Right lobe of liver (tissue), 6 donors: ENCODE measurements around the gene DUSP11. TPM values are rescaled to one million over a fixed set of nuclear protein-coding genes. Genes with fewer than 3 reads are reported as not detected.
"Not testable (repeated sequence)": the region's sequence is repeated elsewhere in the genome, so short reads cannot be mapped to it uniquely, and the experiment has no call there.

Experiments used
- ATAC-seq, 4 donors: fragments of 200-7000 bp; cut with Tn5 transposase; one replicate each; pipeline ENCODE4 v1.9.1; 2020; ENCODE audit warnings: mild to moderate bottlenecking in 4 of 4, moderate library complexity in 4 of 4
- DNase-seq, 3 donors: peaks; one replicate each; pipeline ENCODE4 v3.0.0-alpha.2; 2020
- H3K27ac ChIP-seq, 3 donors: fragments of 200-600 bp; one replicate each; pipeline ENCODE4 v1.8.0; 2022
- H3K27me3 ChIP-seq, 2 donors: fragments of 200-600 bp; one replicate each; pipeline ENCODE4 v1.8.0; 2022
- H3K36me3 ChIP-seq, 4 donors: fragments of 200-600 bp; sonication (generic) in 1 of 4; one replicate each; pipeline versions ENCODE4 v1.5.1 to v1.8.0; 2017 to 2022; ENCODE audit warnings: control low read depth in 1 of 4
- H3K4me1 ChIP-seq, 4 donors: fragments of 200-600 bp; sonication (generic) in 1 of 4; one replicate each; pipeline versions ENCODE4 v1.5.1 to v1.8.0; 2017 to 2022; ENCODE audit warnings: control low read depth in 1 of 4
- H3K4me3 ChIP-seq, 3 donors: fragments of 200-600 bp; one replicate each; pipeline ENCODE4 v1.8.0; 2022
- H3K9me3 ChIP-seq, 4 donors: fragments of 200-600 bp; sonication (generic) in 1 of 4; one replicate each; pipeline versions ENCODE4 v1.5.1 to v1.8.0; 2017 to 2022; ENCODE audit warnings: control low read depth in 1 of 4
- CTCF ChIP-seq, 4 donors: fragments of 200-600 bp in 3 of 4; fragments of 450-650 bp in 1 of 4; IDR thresholded peaks; one replicate each; pipeline versions ENCODE4 v1.5.1 to v1.8.0; 2016 to 2022; ENCODE audit warnings: antibody characterized with exemption in 4 of 4, mild to moderate bottlenecking in 2 of 4
- POLR2A ChIP-seq: fragments of 450-650 bp; IDR thresholded peaks from one replicate; pipeline ENCODE4 v1.6.1; 2017; ENCODE audit warnings: antibody characterized with exemption, mild to moderate bottlenecking
- WGBS: methylation state at CpG from one replicate; pipeline ENCODE4 v1.1.6; 2018; ENCODE audit warnings: low coverage, low lambda C conversion rate; ENCODE audit not compliant: insufficient coverage; ENCODE audit errors: missing lambda C conversion rate; 5-methylcytosine and 5-hydroxymethylcytosine counted together
- intact Hi-C, 2 donors: fragments of 100-400 bp; cut with DNase I; formaldehyde crosslinking; loops; one replicate each; pipeline versions ENCODE4 v1.11.2 to v1.14.1; 2022
- total RNA-seq, 6 experiments: library from RNA; depleted of rRNA in 2 of 6; stranded (reverse); fragments of >200 nt in 2 of 6; fragmentation: NEBNext Ultra II Directional in 3 of 6; extraction: Animal tissue kit (Norgen Biotek cat#: 25700) in 3 of 6; gene quantifications; one replicate each; pipeline versions ENCODE4 v1.1.0 to v1.2.4, GENCODE V29; 2016 to 2023
- donor health status: DM: no; HTN: yes; CAD: no.
- donor health status: DM: no; HTN: no; CAD: no.
- donor health status: DM: no; HTN: no; CAD: no.
- donor health status: DM: no; HTN: yes; CAD: no.
- donor health status: DM: no; HTN: yes; CAD: no.

Gene DUSP11
- total RNA-seq, 6 experiments from 2014 or later, result 5.7 to 14.2 (median 9.1) TPM

GRCh38 chr2:73728043-73728442 lies 51.9 kb downstream of the DUSP11 start:
- no peak overlapping the region for H3K4me3 ChIP-seq
- 60% methylated on average over 2 of the region's 3 CpGs for WGBS
- TF ChIP-seq POLR2A (no peak), CTCF (IDR thresholded peaks at IDR 0.05) (no peak)
- intact Hi-C loops, result no loop called here
- H3K9me3 ChIP-seq, result no peaks in the 10 kb centered on the region
- no peaks in the 10 kb centered on the region for H3K27me3 ChIP-seq
- H3K36me3 ChIP-seq, result peaks cover 0 to 14% (median 6%) of the 10 kb centered on the region in 4 donors
- no peak overlapping the region for H3K27ac ChIP-seq
- DNase-seq (no peak), ATAC-seq (no peak)
- H3K4me1 ChIP-seq, result no peaks in the 10 kb centered on the region

GRCh38 chr2:73726657-73727056 lies 53.2 kb downstream of the DUSP11 start:
- H3K4me3 ChIP-seq, H3K27me3 ChIP-seq, intact Hi-C loops, H3K36me3 ChIP-seq, H3K27ac ChIP-seq, H3K4me1 ChIP-seq, ATAC-seq, H3K9me3 ChIP-seq, DNase-seq: not testable (repeated sequence)
- no CpG with 5 or more reads among the region's 1 CpG for WGBS

- intact Hi-C loops, result no loop called here
- Histone ChIP-seq H3K9me3 (no peaks in the 10 kb centered on the region), H3K27me3 (no peaks in the 10 kb centered on the region), H3K27ac (no peak overlapping the region), H3K4me3 (no peak overlapping the region), H3K4me1 (no peaks in the 10 kb centered on the region), H3K36me3 (no peaks in the 10 kb centered on the region)
- WGBS, result 92% methylated on average over 4 of the region's 11 CpGs
- DNase-seq (no peak), ATAC-seq (no peak)
- TF ChIP-seq POLR2A, result no peak
- no peak for TF ChIP-seq CTCF (IDR thresholded peaks at IDR 0.05)
Observed at GRCh38 chr2:73718851-73719621, 60.9 kb downstream of the DUSP11 start.

- Histone ChIP-seq H3K36me3 (no peaks in the 10 kb centered on the region), H3K9me3 (no peaks in the 10 kb centered on the region), H3K27ac (no peak overlapping the region), H3K27me3 (no peaks in the 10 kb centered on the region), H3K4me1 (no peaks in the 10 kb centered on the region), H3K4me3 (no peak overlapping the region)
- 91% methylated on average over 5 of the region's 6 CpGs for WGBS
- TF ChIP-seq CTCF (IDR thresholded peaks at IDR 0.05) (no peak), POLR2A (no peak)
- DNase-seq (no peak), ATAC-seq (no peak)
- intact Hi-C loops, result no loop called here
Observed at GRCh38 chr2:73718421-73718820, 61.5 kb downstream of the DUSP11 start.

GRCh38 chr2:73717695-73718094 lies 62.2 kb downstream of the DUSP11 start:
- intact Hi-C loops, H3K27ac ChIP-seq, ATAC-seq, H3K27me3 ChIP-seq, H3K4me1 ChIP-seq, DNase-seq, H3K9me3 ChIP-seq, H3K36me3 ChIP-seq, H3K4me3 ChIP-seq: not testable (repeated sequence)
- WGBS, result no CpG with 5 or more reads among the region's 4 CpGs
